NB4 (cell line): Measurements from ENCODE around the gene NTM.

Source experiments
- CTCF ChIP-seq: IDR thresholded peaks from one replicate; pipeline ENCODE4 v1.5.1; 2012; ENCODE audit warnings: low read depth, low read length
- POLR2A ChIP-seq: IDR thresholded peaks from 2 replicates; pipeline ENCODE4 v1.6.1; 2011; ENCODE audit warnings: mild to moderate bottlenecking; ENCODE audit not compliant: insufficient read length; ENCODE audit errors: extremely low read depth

- TF ChIP-seq POLR2A, result no peak
- TF ChIP-seq CTCF, result no peak
Measured at GRCh38 chr11:131696690-131697089, 326.3 kb downstream of the NTM start.
